ENCODE data around the gene CETN1. TPM values are rescaled to one million over a fixed set of nuclear protein-coding genes. Genes with fewer than 3 reads are reported as not detected.

The CETN1 gene
- total and polyA plus RNA-seq, 2 donors from 2014 or later, result not detected

GRCh38 chr18:607930-608329 lies 27.8 kb downstream of the CETN1 start:
- FAIRE-seq, result no peak
- intact Hi-C loops (cut with DNase I), result no loop called here
- no peak for DNase-seq
- H3K9ac ChIP-seq (ENCODE audit: low read length in 3 of 3), result no peak overlapping the region
- no peak overlapping the region for H3K27ac ChIP-seq (ENCODE audit: low read depth in 2 of 2, low read length in 2 of 2)
- no peak overlapping the region for H3K4me3 ChIP-seq (ENCODE audit: low read length in 3 of 3)
- no peaks in the 10 kb centered on the region for H3K36me3 ChIP-seq (ENCODE audit: control insufficient read depth in 2 of 3, insufficient read depth in 3 of 3, low read length in 3 of 3)
- H3K4me1 ChIP-seq (ENCODE audit: control insufficient read depth in 2 of 3, insufficient read depth in 2 of 3, low read depth in 1 of 3, low read length in 3 of 3), result no peaks in the 10 kb centered on the region
- no peaks in the 10 kb centered on the region for H3K9me3 ChIP-seq (ENCODE audit: control insufficient read depth in 2 of 3, insufficient read depth in 1 of 3, low read length in 3 of 3)
- TF ChIP-seq CTCF (IDR thresholded peaks at IDR 0.05; ENCODE audit: borderline replicate concordance, extremely low read depth, insufficient read depth), result no peak
- H3K27me3 ChIP-seq (ENCODE audit: control insufficient read depth, insufficient read depth, low read length), result no peaks in the 10 kb centered on the region

DNA sequence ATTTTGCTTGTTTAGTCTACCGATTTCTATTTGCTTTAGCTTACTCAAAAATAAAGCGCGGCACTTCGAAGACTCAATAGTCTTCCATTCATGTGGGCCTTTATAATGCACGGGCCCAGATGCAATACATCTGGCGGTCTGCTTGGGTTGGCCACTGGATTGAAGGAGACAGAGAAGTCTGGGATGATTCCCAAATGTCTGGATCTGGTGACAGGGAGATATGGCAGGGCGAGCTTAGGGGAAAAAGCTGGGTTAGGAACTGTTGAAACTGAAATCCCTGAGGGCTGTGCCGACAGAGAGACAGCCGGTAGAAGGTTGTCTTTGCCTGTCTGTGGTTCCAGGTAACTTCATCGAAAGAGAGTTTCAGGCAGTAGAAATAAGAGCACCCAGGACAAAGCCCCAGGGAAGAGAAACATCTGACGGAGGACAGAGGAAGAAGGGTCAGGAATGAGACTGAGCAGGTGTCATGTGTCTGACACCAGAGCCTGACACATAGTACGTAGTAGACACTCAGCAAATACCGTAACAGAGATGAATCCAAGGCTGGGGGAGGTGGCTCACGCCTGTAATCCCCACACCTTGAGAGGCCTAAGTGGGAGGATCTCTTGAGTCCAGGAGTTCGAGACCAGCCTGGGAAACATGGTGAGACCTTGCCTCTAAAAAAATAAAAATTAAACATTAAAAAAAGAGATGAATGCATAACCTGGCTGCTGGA lies 30.2 kb downstream of the CETN1 start:
- no peaks in the 10 kb centered on the region for H3K4me1 ChIP-seq (ENCODE audit: control insufficient read depth in 2 of 3, insufficient read depth in 2 of 3, low read depth in 1 of 3, low read length in 3 of 3)
- no peaks in the 10 kb centered on the region for H3K27me3 ChIP-seq (ENCODE audit: control insufficient read depth, insufficient read depth, low read length)
- TF ChIP-seq CTCF (IDR thresholded peaks at IDR 0.05; ENCODE audit: borderline replicate concordance, extremely low read depth, insufficient read depth), result no peak
- intact Hi-C loops (cut with DNase I), result no loop called here
- H3K9ac ChIP-seq (ENCODE audit: low read length in 3 of 3), result no peak overlapping the region
- no peak overlapping the region for H3K4me3 ChIP-seq (ENCODE audit: low read length in 3 of 3)
- H3K36me3 ChIP-seq (ENCODE audit: control insufficient read depth in 2 of 3, insufficient read depth in 3 of 3, low read length in 3 of 3), result no peaks in the 10 kb centered on the region
- DNase-seq, result peak in 1 of 5 donors; percentile 70
- no peaks in the 10 kb centered on the region for H3K9me3 ChIP-seq (ENCODE audit: control insufficient read depth in 2 of 3, insufficient read depth in 1 of 3, low read length in 3 of 3)
- no peak overlapping the region for H3K27ac ChIP-seq (ENCODE audit: low read depth in 2 of 2, low read length in 2 of 2)
- FAIRE-seq, result no peak

DNA sequence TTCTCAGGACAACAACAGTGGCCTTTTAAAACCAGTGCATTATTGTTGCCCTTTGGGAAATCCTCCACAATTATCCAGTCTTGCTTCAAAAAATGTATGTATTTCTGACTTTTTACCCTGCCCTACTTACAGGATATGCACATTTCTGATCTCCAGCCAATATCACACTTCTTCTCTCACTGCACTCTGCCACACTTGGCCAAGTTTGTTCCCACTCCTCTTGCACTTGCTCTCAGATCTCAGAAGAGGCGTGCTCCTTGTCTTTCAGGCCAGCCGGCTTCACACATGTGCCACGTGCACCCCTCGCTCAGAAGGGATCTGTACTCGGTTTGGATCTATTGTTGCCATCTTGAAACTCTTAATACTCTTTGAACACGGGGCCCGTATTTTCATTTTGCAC lies 32.0 kb downstream of the CETN1 start:
- no peaks in the 10 kb centered on the region for H3K4me1 ChIP-seq (ENCODE audit: control insufficient read depth in 2 of 3, insufficient read depth in 2 of 3, low read depth in 1 of 3, low read length in 3 of 3)
- DNase-seq (no peak), FAIRE-seq (no peak)
- no peaks in the 10 kb centered on the region for H3K27me3 ChIP-seq (ENCODE audit: control insufficient read depth, insufficient read depth, low read length)
- H3K27ac ChIP-seq (ENCODE audit: low read depth in 2 of 2, low read length in 2 of 2), result no peak overlapping the region
- no peaks in the 10 kb centered on the region for H3K9me3 ChIP-seq (ENCODE audit: control insufficient read depth in 2 of 3, insufficient read depth in 1 of 3, low read length in 3 of 3)
- no peak overlapping the region for H3K9ac ChIP-seq (ENCODE audit: low read length in 3 of 3)
- H3K36me3 ChIP-seq (ENCODE audit: control insufficient read depth in 2 of 3, insufficient read depth in 3 of 3, low read length in 3 of 3), result no peaks in the 10 kb centered on the region
- intact Hi-C loops (cut with DNase I), result no loop called here
- no peak overlapping the region for H3K4me3 ChIP-seq (ENCODE audit: low read length in 3 of 3)
- no peak for TF ChIP-seq CTCF (IDR thresholded peaks at IDR 0.05; ENCODE audit: borderline replicate concordance, extremely low read depth, insufficient read depth)

- H3K9me3 ChIP-seq (ENCODE audit: control insufficient read depth in 2 of 3, insufficient read depth in 1 of 3, low read length in 3 of 3), result no peaks in the 10 kb centered on the region
- intact Hi-C loops (cut with DNase I), result no loop called here
- H3K27me3 ChIP-seq (ENCODE audit: control insufficient read depth, insufficient read depth, low read length), result no peaks in the 10 kb centered on the region
- DNase-seq, result no peak
- H3K4me3 ChIP-seq (ENCODE audit: low read length in 3 of 3), result no peak overlapping the region
- no peaks in the 10 kb centered on the region for H3K36me3 ChIP-seq (ENCODE audit: control insufficient read depth in 2 of 3, insufficient read depth in 3 of 3, low read length in 3 of 3)
- no peak for TF ChIP-seq CTCF (IDR thresholded peaks at IDR 0.05; ENCODE audit: borderline replicate concordance, extremely low read depth, insufficient read depth)
- no peak overlapping the region for H3K9ac ChIP-seq (ENCODE audit: low read length in 3 of 3)
- no peak overlapping the region for H3K27ac ChIP-seq (ENCODE audit: low read depth in 2 of 2, low read length in 2 of 2)
- no peak for FAIRE-seq
- no peaks in the 10 kb centered on the region for H3K4me1 ChIP-seq (ENCODE audit: control insufficient read depth in 2 of 3, insufficient read depth in 2 of 3, low read depth in 1 of 3, low read length in 3 of 3)
Measured at GRCh38 chr18:614193-614592, 34.0 kb downstream of the CETN1 start.

Measured in kidney (tissue), 14 donors.